Myocyte (in vitro differentiated cells): Measurements from ENCODE around the gene OR56B4. TPM values are rescaled to one million over a fixed set of nuclear protein-coding genes. Genes with fewer than 3 reads are reported as not detected.
A peak's percentile ranks its signal among the peaks of the same experiment; 100 is the strongest.
"Not testable (repeated sequence)": the region's sequence is repeated elsewhere in the genome, so short reads cannot be mapped to it uniquely, and the experiment has no call there.

Experiments used
- DNase-seq: peaks from one replicate; pipeline ENCODE4 v3.0.0-alpha.2; 2012; ENCODE audit warnings: low read depth
- polyA plus RNA-seq: library from polyadenylated mRNA; unstranded; fragments of >200 nt; gene quantifications from one replicate; pipeline ENCODE4 v1.2.1, GENCODE V29; 2012; ENCODE audit warnings: missing spikeins
- total RNA-seq: library from RNA; depleted of rRNA; stranded (reverse); fragments of >200 nt; gene quantifications from 2 replicates; pipeline ENCODE4 v1.2.3, GENCODE V29; 2014

The OR56B4 gene, protein sequence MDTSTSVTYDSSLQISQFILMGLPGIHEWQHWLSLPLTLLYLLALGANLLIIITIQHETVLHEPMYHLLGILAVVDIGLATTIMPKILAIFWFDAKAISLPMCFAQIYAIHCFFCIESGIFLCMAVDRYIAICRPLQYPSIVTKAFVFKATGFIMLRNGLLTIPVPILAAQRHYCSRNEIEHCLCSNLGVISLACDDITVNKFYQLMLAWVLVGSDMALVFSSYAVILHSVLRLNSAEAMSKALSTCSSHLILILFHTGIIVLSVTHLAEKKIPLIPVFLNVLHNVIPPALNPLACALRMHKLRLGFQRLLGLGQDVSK
- not detected in 2 replicates for total RNA-seq
- not detected for polyA plus RNA-seq

DNA sequence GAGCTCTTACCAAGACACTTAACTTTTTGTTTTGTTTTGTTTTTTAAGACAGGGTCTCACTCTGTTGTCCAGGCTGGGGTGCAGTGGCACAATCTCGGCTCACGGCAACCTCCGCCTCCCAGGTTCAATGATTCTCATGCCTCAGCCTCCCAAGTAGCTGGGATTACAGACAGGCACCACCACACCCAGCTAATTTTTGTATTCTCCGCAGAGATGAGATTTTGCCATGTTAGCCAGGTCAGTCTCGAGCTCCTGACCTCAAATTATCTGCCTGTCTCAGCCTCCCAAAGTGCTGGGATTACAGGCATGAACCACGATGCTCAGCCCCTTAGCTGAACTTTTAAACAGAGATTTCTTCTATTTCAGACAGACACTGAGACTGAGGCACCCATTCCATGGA is at the start of gene OR56B4:
TSS of gene OR56B4 (plus strand) at position 301 of the 400 bp plus-strand sequence. CDS start at position 396, 95 bp downstream.
- not testable (repeated sequence) for DNase-seq

DNA sequence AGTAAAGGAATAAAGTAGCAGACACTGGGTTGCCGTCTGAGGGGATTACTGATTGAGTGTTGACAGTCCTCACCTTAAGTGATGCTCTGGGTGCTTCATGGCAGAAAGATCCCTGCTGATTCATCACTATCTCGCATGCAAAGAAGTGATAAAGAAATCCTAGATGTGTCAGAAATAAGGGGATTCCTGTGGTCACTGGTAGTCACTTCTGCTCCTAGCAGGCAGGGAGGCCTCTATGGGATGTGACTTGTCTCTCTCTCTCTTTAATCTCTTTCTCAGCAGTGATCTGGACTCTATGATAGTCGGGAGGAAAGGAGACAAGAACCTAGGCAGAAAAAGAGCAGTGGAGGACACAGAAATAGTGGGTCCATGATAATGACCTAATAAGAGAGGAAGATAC is 46.0 kb upstream of the OR56B4 start:
- no peak for DNase-seq

DNA sequence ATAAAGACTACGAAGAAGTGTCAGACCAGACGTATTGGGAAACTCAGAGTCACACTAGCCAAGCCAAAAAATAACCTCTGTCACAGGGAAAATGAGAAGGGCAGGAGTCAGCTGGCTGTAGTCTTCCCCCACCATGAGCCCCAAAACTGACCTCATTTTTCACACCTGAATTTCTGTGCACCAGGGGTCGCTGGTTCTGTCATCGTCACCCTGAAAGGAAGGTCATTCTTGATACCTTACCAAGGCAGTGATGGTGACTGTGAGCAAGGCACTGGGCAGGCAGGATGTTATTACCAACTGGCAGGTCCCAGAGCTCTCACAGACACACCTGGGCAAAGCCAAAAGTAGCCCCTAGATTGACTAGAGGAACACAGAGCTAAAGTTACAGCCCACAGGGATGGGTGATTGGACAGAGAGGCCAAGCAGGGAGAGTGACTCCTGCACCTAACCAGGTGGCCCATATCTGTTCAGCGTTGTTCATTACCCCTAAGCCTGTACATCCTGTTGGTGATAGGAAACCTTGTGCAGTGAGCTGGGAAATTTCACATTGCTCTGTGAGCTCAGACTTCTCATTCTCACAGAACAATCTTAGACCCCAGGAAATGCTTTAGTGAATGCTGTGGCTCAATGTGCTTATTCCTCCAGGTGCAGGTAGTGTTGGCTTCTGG is 44.7 kb upstream of the OR56B4 start:
- DNase-seq, result no peak

GRCh38 chr11:6067502-6067901 is 40.0 kb upstream of the OR56B4 start:
- no peak for DNase-seq

GRCh38 chr11:6076443-6076842 is 31.0 kb upstream of the OR56B4 start:
- DNase-seq, result not testable (repeated sequence)

GRCh38 chr11:6077723-6078122 is 29.8 kb upstream of the OR56B4 start:
- no peak for DNase-seq

- DNase-seq, result no peak
These were observed 28.0 kb upstream of the OR56B4 start for GRCh38 chr11:6079463-6079862.

- no peak for DNase-seq
These were observed 24.4 kb upstream of the OR56B4 start for GRCh38 chr11:6083129-6083528.

GRCh38 chr11:6084587-6084986 is 22.9 kb upstream of the OR56B4 start:
- DNase-seq, result no peak

- DNase-seq, result no peak
These were observed 13.3 kb upstream of the OR56B4 start for GRCh38 chr11:6094186-6094585.

GRCh38 chr11:6095798-6096197 is 11.7 kb upstream of the OR56B4 start:
- no peak for DNase-seq

DNA sequence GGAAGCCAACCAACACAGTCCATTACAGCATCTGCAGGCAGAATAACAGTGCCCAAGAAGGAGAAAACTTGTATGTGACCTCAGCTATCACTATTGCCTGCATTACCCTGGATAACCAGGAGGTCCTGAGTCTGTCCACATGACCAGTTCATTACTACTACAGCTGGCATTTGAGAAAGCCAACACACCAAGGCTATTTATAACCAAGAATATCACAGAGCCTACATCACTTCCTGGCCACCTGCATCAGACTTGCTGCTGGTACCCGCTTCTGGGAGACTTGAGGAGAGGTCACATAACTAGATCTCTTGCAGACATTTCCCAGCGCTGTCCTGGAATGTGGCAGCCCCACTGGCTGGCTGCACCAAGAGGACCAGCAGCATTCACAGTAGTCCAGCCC is 11.1 kb upstream of the OR56B4 start:
- peak; percentile 3 for DNase-seq

DNA sequence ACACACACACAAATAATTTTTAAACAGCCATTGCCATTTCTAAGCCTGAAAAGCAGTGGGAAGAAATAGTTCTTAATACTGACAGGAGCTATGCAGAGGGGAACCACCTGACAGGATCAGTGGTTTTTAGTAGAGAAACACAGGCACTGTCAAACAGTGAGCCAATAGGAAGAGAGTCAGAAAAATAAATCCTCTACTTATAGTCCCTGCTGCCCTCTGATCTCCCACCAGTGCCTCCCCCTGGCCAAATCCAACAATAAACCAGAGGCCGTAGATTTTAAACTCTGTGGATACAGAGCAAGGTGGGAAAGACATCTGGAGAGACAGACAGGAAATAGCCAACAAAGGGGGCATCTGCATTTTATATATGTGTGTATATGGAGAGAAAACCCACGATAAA is 7.9 kb upstream of the OR56B4 start:
- DNase-seq, result no peak

DNA sequence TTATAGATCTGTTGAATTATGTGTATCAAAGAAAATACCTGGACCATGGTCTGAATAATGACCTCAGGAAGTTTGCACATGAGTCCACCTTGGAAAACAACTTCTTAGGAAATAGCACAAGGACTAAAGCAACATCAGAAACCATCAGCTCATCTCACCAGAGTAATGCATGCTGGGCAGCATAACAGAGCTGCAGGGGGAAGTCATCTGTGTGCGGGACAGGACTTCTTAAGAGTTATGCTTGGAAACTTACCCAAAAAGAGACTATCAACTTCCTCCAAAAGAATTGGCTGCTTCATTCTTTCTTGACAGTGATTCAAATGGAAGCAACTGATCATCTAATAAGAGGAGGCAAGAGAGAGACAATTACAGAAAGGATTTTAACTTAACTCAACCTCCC is 2.5 kb downstream of the OR56B4 start:
- no peak for DNase-seq

DNA sequence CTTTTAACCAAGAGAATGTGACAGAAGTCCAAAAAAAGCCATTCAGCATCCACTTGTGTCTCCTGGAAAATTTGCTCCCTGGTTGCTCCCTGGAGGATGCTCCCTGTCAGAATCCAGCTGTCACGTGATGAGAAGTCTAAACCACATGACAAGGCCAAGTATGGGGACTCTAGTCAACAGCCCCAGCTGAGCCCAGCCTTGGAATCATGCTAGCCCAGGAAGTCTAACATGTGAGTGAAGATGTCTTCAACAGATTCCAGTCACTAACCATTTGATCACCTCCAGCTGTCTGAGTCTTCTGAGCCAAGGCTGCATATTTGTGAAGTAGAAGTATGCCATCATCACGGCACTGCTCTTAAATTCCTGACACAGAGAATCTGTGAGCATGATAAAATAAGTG is 4.2 kb downstream of the OR56B4 start:
- peak; percentile 1 for DNase-seq

- no peak for DNase-seq
These were observed 9.2 kb downstream of the OR56B4 start for GRCh38 chr11:6116638-6117037.

DNA sequence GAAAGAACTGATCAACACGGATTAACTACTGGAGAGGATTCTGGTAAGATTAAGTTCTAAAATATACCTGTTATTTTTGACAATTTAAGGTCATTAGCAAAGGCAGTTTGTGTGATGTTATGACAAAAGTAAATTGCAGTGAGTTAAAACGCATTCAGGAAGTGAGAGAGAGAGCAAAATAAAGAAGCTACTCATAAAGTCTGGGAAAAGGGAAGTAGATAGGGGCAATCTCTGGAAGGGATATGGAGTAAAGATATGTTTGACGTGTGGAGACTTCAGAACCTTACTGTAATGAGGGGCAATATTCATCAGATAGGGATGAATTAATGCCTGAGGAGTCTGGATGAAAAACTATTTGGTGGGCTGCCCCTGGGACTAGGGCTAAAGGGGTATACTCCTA is 16.8 kb downstream of the OR56B4 start:
- DNase-seq, result no peak

- no peak for DNase-seq
These were observed 20.4 kb downstream of the OR56B4 start for GRCh38 chr11:6127881-6128280.

- no peak for DNase-seq
These were observed 21.5 kb downstream of the OR56B4 start for GRCh38 chr11:6129011-6129410.

GRCh38 chr11:6129635-6130034 is 22.2 kb downstream of the OR56B4 start:
- DNase-seq, result no peak

GRCh38 chr11:6132431-6132830 is 24.9 kb downstream of the OR56B4 start:
- DNase-seq, result no peak

- not testable (repeated sequence) for DNase-seq
These were observed 28.5 kb downstream of the OR56B4 start for GRCh38 chr11:6135936-6136335.

- DNase-seq, result no peak
These were observed 35.5 kb downstream of the OR56B4 start for GRCh38 chr11:6142936-6143335.
